Measurements from ENCODE around the gene MIAT.
A peak's percentile ranks its signal among the peaks of the same experiment; 100 is the strongest.
"Not testable (repeated sequence)": the region's sequence is repeated elsewhere in the genome, so short reads cannot be mapped to it uniquely, and the experiment has no call there.

MIAT gene

GRCh38 chr22:26701323-26701722, 43.9 kb downstream of the MIAT start:
- TF ChIP-seq TAF1 (IDR thresholded peaks at IDR 0.05; ENCODE audit: low read depth, low read length) (no peak), SPI1 (IDR thresholded peaks at IDR 0.05; ENCODE audit: low read depth, low read length) (peak; percentile 69)
- FAIRE-seq (no peak), DNase-seq (ENCODE audit: insufficient read length, low spot score) (no peak)

- TF ChIP-seq TAF1 (IDR thresholded peaks at IDR 0.05; ENCODE audit: low read depth, low read length) = no peak
- DNase-seq (ENCODE audit: insufficient read length, low spot score) = no peak
- FAIRE-seq = no peak
Observed at GRCh38 chr22:26702906-26703830, 45.8 kb downstream of the MIAT start.

- not testable (repeated sequence) for FAIRE-seq; DNase-seq (ENCODE audit: insufficient read length, low spot score)
Observed at GRCh38 chr22:26705379-26705778, 48.0 kb downstream of the MIAT start.

GRCh38 chr22:26707090-26707489, 49.7 kb downstream of the MIAT start:
- TF ChIP-seq POLR2AphosphoS5 (IDR thresholded peaks at IDR 0.05; ENCODE audit: low read depth, low read length) = no peak
- no peak for TF ChIP-seq TAF1 (IDR thresholded peaks at IDR 0.05; ENCODE audit: low read depth, low read length)
- TF ChIP-seq POLR2A (IDR thresholded peaks at IDR 0.05; ENCODE audit: low read depth, low read length) = no peak
- TF ChIP-seq POU2F2 (IDR thresholded peaks at IDR 0.05; ENCODE audit: low read depth, low read length) = no peak
- no peak for TF ChIP-seq PAX5 (IDR thresholded peaks at IDR 0.05; ENCODE audit: insufficient read depth, low read length, severe bottlenecking)
- no peak for TF ChIP-seq SPI1 (IDR thresholded peaks at IDR 0.05; ENCODE audit: low read depth, low read length)
- FAIRE-seq = no peak
- DNase-seq (ENCODE audit: insufficient read length, low spot score) = no peak

GRCh38 chr22:26707581-26707980, 50.2 kb downstream of the MIAT start:
- TF ChIP-seq POLR2AphosphoS5 (IDR thresholded peaks at IDR 0.05; ENCODE audit: low read depth, low read length) = no peak
- TF ChIP-seq POLR2A (IDR thresholded peaks at IDR 0.05; ENCODE audit: low read depth, low read length) = no peak
- no peak for TF ChIP-seq POU2F2 (IDR thresholded peaks at IDR 0.05; ENCODE audit: low read depth, low read length)
- TF ChIP-seq PAX5 (IDR thresholded peaks at IDR 0.05; ENCODE audit: insufficient read depth, low read length, severe bottlenecking) = no peak
- no peak for TF ChIP-seq TAF1 (IDR thresholded peaks at IDR 0.05; ENCODE audit: low read depth, low read length)
- TF ChIP-seq SPI1 (IDR thresholded peaks at IDR 0.05; ENCODE audit: low read depth, low read length) = no peak
- peak; percentile 23 for FAIRE-seq
- DNase-seq (ENCODE audit: insufficient read length, low spot score) = no peak

- no peak for TF ChIP-seq PAX5 (IDR thresholded peaks at IDR 0.05; ENCODE audit: insufficient read depth, low read length, severe bottlenecking)
- TF ChIP-seq POU2F2 (IDR thresholded peaks at IDR 0.05; ENCODE audit: low read depth, low read length) = no peak
- peak; percentile 49; the same call in 1 of the 2 replicates for TF ChIP-seq SPI1 (IDR thresholded peaks at IDR 0.05; ENCODE audit: low read depth, low read length)
- DNase-seq (ENCODE audit: insufficient read length, low spot score) (no peak), FAIRE-seq (peak; percentile 55)
Observed at GRCh38 chr22:26708256-26709009, 51.0 kb downstream of the MIAT start.

GRCh38 chr22:26709617-26710390, 52.4 kb downstream of the MIAT start:
- no peak for TF ChIP-seq POLR2A (IDR thresholded peaks at IDR 0.05; ENCODE audit: low read depth, low read length)
- no peak for TF ChIP-seq POU2F2 (IDR thresholded peaks at IDR 0.05; ENCODE audit: low read depth, low read length)
- TF ChIP-seq SPI1 (IDR thresholded peaks at IDR 0.05; ENCODE audit: low read depth, low read length) = no peak
- no peak for TF ChIP-seq PAX5 (IDR thresholded peaks at IDR 0.05; ENCODE audit: insufficient read depth, low read length, severe bottlenecking)
- TF ChIP-seq POLR2AphosphoS5 (IDR thresholded peaks at IDR 0.05; ENCODE audit: low read depth, low read length) = no peak
- TF ChIP-seq TAF1 (IDR thresholded peaks at IDR 0.05; ENCODE audit: low read depth, low read length) = no peak
- DNase-seq (ENCODE audit: insufficient read length, low spot score) (no peak), FAIRE-seq (no peak)

GRCh38 chr22:26711205-26711963, 54.0 kb downstream of the MIAT start:
- FAIRE-seq = peak; percentile 99
- TF ChIP-seq PAX5 (IDR thresholded peaks at IDR 0.05; ENCODE audit: insufficient read depth, low read length, severe bottlenecking) = no peak
- peak; percentile 87 for TF ChIP-seq POLR2AphosphoS5 (IDR thresholded peaks at IDR 0.05; ENCODE audit: low read depth, low read length)
- TF ChIP-seq SPI1 (IDR thresholded peaks at IDR 0.05; ENCODE audit: low read depth, low read length) = peak; percentile 42; the same call in 1 of the 2 replicates
- peak; percentile 87 for TF ChIP-seq POLR2A (IDR thresholded peaks at IDR 0.05; ENCODE audit: low read depth, low read length)
- TF ChIP-seq POU2F2 (IDR thresholded peaks at IDR 0.05; ENCODE audit: low read depth, low read length) = no peak

GRCh38 chr22:26712158-26712557, 54.8 kb downstream of the MIAT start:
- TF ChIP-seq PAX5 (IDR thresholded peaks at IDR 0.05; ENCODE audit: insufficient read depth, low read length, severe bottlenecking) (no peak), POLR2A (IDR thresholded peaks at IDR 0.05; ENCODE audit: low read depth, low read length) (no peak), TAF1 (IDR thresholded peaks at IDR 0.05; ENCODE audit: low read depth, low read length) (no peak), SPI1 (IDR thresholded peaks at IDR 0.05; ENCODE audit: low read depth, low read length) (no peak), POU2F2 (IDR thresholded peaks at IDR 0.05; ENCODE audit: low read depth, low read length) (no peak), POLR2AphosphoS5 (IDR thresholded peaks at IDR 0.05; ENCODE audit: low read depth, low read length) (no peak)
- FAIRE-seq = peak; percentile 13
- DNase-seq (ENCODE audit: insufficient read length, low spot score) = no peak

More at GRCh38 chr22:26711205-26711963, 54.0 kb downstream of the MIAT start:
- DNase-seq (ENCODE audit: insufficient read length, low spot score) = peak; percentile 37

Measured in GM12891 (cell line).